ENCODE data around the gene KCTD1.

- TF ChIP-seq, protein P1, sequence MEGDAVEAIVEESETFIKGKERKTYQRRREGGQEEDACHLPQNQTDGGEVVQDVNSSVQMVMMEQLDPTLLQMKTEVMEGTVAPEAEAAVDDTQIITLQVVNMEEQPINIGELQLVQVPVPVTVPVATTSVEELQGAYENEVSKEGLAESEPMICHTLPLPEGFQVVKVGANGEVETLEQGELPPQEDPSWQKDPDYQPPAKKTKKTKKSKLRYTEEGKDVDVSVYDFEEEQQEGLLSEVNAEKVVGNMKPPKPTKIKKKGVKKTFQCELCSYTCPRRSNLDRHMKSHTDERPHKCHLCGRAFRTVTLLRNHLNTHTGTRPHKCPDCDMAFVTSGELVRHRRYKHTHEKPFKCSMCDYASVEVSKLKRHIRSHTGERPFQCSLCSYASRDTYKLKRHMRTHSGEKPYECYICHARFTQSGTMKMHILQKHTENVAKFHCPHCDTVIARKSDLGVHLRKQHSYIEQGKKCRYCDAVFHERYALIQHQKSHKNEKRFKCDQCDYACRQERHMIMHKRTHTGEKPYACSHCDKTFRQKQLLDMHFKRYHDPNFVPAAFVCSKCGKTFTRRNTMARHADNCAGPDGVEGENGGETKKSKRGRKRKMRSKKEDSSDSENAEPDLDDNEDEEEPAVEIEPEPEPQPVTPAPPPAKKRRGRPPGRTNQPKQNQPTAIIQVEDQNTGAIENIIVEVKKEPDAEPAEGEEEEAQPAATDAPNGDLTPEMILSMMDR (conservative IDR thresholded peaks at IDR 0.05 in 1 of 2, IDR thresholded peaks at IDR 0.05 in 1 of 2; ENCODE audit: low read depth in 1 of 2, low read length in 2 of 2) = no peak
- TF ChIP-seq EZH2 (IDR thresholded peaks at IDR 0.05; ENCODE audit: low read length, missing control alignments) = no peak
Observed at GRCh38 chr18:26470011-26470637, 78.2 kb downstream of the KCTD1 start.

Measured in fibroblast of lung (primary cell).